HG02840 (cell line): ENCODE measurements around the gene NOL12.
"Not testable (repeated sequence)": the region's sequence is repeated elsewhere in the genome, so short reads cannot be mapped to it uniquely, and the experiment has no call there.

Experiments
- ATAC-seq: cut with Tn5 transposase; IDR thresholded peaks from one replicate; pipeline ENCODE4 v1.9.1; 2021; ENCODE audit warnings: mild to moderate bottlenecking, moderate library complexity, moderate number of reproducible peaks; ENCODE audit not compliant: unreplicated experiment, low FRiP score

NOL12 gene

DNA sequence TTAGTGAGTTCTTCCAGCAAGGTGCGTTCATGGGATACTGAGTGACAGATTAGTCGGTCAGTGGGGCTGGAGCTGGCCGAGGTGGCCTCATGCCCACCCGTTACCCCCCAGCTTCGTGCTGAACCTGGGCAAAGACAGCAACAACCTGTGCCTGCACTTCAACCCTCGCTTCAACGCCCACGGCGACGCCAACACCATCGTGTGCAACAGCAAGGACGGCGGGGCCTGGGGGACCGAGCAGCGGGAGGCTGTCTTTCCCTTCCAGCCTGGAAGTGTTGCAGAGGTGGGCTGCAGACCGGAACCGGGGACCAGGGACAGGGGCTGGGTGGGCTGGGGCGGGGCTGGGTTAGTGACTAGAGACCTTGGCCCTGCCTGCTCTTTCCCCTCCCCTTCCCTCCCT, 7.8 kb upstream of the NOL12 start:
- ATAC-seq = no peak

- ATAC-seq = no peak
Observed at GRCh38 chr22:37679670-37680069, 6.5 kb upstream of the NOL12 start.

DNA sequence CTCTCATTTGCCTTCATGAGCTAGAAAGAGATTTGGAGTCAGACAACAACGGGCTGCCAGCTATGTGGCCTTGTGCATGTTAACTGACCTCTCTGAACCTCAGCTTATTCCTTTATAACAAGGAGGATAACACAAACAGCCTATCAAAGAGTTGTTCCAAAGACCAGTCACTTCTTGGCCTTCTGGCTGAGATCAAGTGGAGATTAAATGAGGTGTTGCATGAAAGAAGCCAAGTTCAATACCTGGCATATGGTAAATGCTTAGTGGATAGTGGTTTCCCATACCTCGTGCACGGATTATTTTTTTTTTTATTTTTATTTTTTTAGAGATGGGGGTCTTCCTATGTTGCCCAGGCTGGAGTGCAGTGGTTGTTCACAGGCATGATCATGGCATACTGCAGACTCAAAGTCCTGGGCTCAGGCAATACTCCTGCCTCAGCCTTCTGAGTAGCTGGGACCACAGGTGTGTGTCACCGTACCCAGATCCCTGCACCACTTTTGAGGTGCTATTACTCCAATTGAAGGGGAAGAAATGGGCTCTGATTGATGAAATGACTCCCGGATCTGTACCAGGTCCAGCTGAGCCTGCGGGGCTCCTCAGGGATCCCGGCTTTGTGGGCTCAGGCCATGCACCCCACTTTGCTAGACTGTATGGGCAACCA, 5.8 kb upstream of the NOL12 start:
- ATAC-seq = no peak

DNA sequence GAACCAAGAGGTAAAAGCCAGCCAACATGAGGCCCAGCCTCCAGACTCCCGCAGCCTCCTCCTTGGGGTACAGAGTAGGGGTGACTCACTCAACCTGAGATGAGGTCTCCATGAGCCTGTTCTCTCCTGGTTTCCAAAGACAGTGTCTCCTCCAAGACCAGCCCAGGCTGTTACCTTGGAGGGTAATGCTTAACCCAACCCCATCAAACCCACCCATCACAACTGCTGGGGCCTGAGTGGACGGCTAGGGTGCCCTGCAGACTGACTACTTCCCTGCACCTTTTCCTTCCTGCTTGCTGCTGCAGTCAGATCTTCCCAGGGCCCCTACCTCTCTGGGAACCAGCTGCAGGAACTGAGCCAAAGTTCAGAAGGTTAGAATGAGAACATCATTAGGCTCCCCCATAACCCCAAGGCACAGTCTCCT, 5.1 kb upstream of the NOL12 start:
- ATAC-seq = no peak

DNA sequence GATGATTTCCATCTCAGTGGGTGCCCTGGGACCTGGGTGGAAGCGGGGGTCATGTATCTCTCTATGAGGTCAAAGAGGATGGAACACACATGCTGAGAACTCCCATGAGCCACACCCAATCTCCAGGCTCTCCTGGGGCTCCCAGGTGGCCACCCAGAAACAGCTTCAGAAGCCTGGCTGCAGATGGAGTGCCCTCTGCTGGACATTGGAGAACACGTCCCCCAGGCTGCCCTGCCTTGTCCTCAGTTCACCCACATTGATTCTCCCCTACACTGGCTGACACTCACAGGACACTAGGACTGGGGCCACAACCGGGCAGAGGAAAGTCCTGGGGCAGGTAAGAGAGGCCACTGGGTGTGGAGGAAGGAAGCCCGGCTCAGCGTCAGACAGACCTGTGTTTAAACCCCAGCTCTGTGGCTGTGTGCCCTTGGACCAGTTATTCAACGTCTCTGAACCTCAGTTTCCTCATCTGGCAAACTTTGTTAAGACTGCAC, 4.5 kb upstream of the NOL12 start:
- no peak for ATAC-seq

DNA sequence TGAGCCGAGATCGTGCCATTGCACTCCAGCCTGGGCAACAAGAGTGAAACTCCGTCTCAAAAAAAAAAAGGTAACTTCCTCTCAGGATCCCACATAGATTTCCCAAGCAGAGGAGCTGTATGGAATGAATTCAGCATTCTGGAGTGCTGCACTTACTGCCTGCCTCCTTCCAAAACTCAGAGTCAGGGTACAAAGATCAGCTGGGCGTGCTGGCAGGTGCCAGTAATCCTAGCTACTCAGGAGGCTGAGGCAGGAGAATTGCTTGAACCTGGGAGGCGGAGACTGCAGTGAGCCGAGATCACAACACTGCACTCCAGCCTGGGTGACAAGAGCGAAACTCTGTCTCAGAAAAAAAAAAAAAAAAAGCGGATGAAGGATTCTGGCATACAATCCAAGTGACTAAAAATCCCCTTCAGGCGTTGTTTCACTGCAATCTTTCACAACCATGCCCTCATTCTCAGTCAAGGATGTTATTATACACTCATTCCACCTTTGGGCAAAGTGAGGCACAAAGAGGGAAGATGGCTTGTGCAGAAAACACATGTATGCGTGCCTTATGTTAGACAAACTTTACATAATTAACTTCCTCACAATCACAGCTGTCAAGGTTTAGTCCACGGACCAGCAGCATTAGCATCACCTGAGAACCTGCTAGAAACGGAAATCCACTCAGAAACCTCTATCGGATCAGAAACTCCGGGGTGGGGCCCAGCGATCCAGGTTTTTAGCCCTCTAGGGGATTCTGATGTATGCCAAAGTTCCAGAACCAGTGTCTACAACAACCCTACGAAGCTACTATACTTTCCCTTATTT, 1.1 kb upstream of the NOL12 start:
- no peak for ATAC-seq

GRCh38 chr22:37690407-37690806, 4.3 kb downstream of the NOL12 start:
- ATAC-seq = no peak

GRCh38 chr22:37690901-37691504, 4.9 kb downstream of the NOL12 start:
- ATAC-seq = no peak

- no peak for ATAC-seq
Observed at GRCh38 chr22:37692627-37693285, 6.6 kb downstream of the NOL12 start.

GRCh38 chr22:37694131-37694530, 8.0 kb downstream of the NOL12 start:
- not testable (repeated sequence) for ATAC-seq

GRCh38 chr22:37696260-37696656, 10.1 kb downstream of the NOL12 start:
- not testable (repeated sequence) for ATAC-seq

DNA sequence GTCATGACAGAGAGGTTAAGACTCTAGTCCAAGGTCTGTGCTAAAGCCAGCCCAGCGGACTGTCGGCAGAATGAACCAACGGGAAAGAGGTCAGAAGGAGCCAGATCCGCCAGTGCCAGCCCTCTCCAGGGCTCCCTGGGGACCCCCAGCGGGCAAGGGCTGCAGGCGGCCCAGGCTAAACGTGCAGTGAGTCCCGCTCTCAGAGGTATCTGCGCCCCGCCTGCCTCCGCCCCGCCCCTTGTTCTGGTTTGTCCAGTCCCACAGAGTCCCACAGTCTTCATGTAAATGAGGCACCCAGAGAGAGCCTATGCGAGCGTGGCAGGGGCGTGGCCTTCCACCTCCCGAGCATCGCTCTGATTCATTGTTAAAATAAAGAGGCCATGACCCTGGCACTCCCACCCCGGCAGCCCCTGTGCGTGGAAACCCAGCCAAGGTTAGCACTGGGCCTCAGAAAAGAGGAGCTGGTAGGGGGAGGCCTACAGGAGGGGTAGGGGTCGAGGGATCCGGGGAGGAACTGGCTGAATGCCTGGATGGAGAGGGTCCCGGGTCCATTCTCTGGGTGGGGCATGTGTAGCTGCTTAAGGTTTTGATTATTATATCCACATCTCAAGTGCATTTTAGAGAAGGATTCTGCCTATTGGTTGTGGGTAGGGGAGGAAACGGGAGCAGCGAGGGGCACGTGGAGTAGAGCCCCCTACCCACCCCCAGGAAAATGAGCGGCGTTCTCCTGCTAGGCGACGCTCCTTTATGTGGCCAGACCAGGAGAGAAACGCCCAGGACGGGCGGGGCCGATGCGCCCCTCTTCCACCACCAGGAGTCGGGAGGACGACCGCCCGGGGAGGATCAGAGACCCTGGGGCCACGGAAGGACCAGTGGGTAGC, 10.8 kb downstream of the NOL12 start, which contains the start of gene TRIOBP:
Gene TRIOBP, plus strand, starts transcription at position 392 of the 881 bp plus-strand sequence. CDS start 4,318 bp downstream, outside the sequence.
- ATAC-seq = peak; percentile 80

DNA sequence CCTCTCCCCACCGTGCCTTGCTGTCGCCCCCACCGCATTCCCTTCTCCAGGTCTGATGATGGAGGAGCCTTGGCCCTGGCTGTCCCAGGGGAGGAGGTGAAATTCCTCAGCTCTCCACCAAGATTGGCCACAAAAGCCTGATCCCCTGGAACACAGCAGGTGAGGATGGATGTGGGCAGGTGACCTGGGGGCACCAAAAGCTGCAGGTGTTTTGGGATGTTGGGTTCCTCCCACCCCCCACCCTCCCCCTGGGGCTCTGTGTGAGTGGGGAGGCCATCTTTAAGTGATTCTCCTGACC, 11.3 kb downstream of the NOL12 start:
- ATAC-seq = no peak

DNA sequence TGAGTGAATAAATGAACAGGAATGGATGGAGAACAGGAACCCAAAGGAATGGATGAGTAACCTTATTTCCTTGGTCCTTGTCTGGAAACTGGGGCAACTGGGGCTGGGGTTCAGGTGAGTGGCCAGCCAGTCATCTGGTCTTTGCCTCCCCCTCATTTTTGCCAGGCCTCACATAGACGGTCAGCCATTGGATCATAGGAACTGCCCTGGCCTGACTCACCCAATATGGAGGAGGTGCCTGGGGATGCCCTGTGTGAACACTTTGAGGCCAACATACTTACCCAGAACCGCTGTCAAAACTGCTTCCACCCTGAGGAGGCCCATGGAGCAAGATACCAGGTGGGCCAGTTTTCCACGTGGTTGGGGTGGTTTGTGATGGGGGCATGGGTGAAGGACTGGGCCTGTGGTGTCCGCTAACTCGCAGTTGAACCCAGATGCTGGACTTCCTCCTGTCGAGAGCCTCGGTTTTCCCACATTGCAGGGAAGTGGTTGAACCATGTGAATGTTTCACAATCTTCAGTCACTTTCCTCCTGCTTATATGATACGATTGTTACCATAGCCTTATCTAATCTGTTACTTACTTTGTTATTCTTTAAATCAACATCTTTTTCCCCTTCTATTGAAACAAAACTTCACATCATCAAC, 15.1 kb downstream of the NOL12 start:
- no peak for ATAC-seq

GRCh38 chr22:37703906-37704305, 17.8 kb downstream of the NOL12 start:
- ATAC-seq = no peak

GRCh38 chr22:37704645-37705044, 18.5 kb downstream of the NOL12 start:
- no peak for ATAC-seq

DNA sequence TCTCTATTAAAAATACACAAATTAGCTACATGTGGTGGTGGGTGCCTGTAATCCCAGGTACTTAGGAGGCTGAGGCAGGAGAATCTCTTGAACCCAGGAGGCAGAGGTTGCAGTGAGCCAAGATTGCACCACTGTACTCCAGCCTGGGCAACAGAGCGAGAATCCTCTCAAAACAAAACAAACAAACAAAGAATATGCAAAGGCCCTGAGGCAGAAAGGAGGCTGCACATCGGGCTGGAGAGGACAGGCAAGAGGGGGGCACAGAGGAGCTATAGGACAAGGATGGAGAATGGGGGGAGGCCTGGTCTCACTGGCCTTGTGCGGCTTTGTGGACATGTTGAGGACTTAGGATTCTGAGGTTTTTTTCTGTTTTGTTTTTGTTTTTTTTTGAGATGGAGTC, 19.1 kb downstream of the NOL12 start:
- ATAC-seq = no peak

- ATAC-seq = no peak
Observed at GRCh38 chr22:37708580-37709444, 22.7 kb downstream of the NOL12 start.

- ATAC-seq = no peak
Observed at GRCh38 chr22:37709445-37709765, 23.3 kb downstream of the NOL12 start.
